HEK293 (cell line): ENCODE results near the gene SMYD2.

ENCODE experiments used
- CTCF ChIA-PET: fragments of 350-600 bp; formaldehyde crosslinking; extraction: SDS; loops from one replicate; lab custom pipeline; 2021; ENCODE audit warnings: antibody characterized with exemption; lab: Yijun Ruan, JAX
- POLR2A ChIA-PET: fragments of 300-600 bp; formaldehyde crosslinking; extraction: SDS; loops from one replicate; lab custom pipeline; 2020; ENCODE audit warnings: antibody characterized with exemption, inconsistent platforms; lab: Yijun Ruan, JAX
- H3K27ac ChIP-seq: fragments of 200-500 bp; sonication (Bioruptor generic); 2 replicates; pipeline ENCODE4 v1.5.1; 2014; ENCODE audit warnings: low read depth, low read length, control low read depth, inconsistent platforms; ENCODE audit errors: extremely low read depth
- H3K36me3 ChIP-seq, 2 experiments: fragments of 200-500 bp in 1 of 2; sonication (Bioruptor generic) in 1 of 2; 1 replicate in 1 of 2; 2 replicates in 1 of 2; pipeline ENCODE4 v1.5.1; 2014 to 2017; ENCODE audit warnings: inconsistent platforms in 2 of 2, low read length in 2 of 2; ENCODE audit not compliant: control insufficient read depth in 2 of 2, insufficient read depth in 1 of 2
- H3K4me1 ChIP-seq: fragments of 200-500 bp; sonication (Bioruptor generic); 2 replicates; pipeline ENCODE4 v1.5.1; 2014; ENCODE audit warnings: mild to moderate bottlenecking, low read length, inconsistent platforms; ENCODE audit not compliant: control insufficient read depth, insufficient read depth
- H3K4me3 ChIP-seq: 2 replicates; pipeline ENCODE4 v1.5.1; 2011; ENCODE audit warnings: low read depth, mild to moderate bottlenecking, control low read depth, low read length, moderate library complexity
- H3K9me3 ChIP-seq: fragments of 200-500 bp; sonication (Bioruptor generic); 2 replicates; pipeline ENCODE4 v1.5.1; 2014; ENCODE audit warnings: low read depth, low read length, inconsistent platforms; ENCODE audit not compliant: control insufficient read depth, insufficient read depth
- GLIS1 ChIP-seq: fragments of 450-650 bp; formaldehyde crosslinking; IDR thresholded peaks from 2 replicates; pipeline ENCODE4 v1.5.1; 2016; ENCODE audit warnings: missing biosample characterization, missing genetic modification characterization
- HIC1 ChIP-seq: fragments of 450-650 bp; formaldehyde crosslinking; IDR thresholded peaks from 2 replicates; pipeline ENCODE4 v1.5.1; 2016; ENCODE audit warnings: missing biosample characterization, missing genetic modification characterization
- IKZF3 ChIP-seq: fragments of 450-650 bp; IDR thresholded peaks from 2 replicates; pipeline ENCODE4 v1.5.0; 2018; ENCODE audit warnings: missing biosample characterization, mild to moderate bottlenecking, missing genetic modification characterization, moderate library complexity
- OVOL3 ChIP-seq: fragments of 450-650 bp; formaldehyde crosslinking; IDR thresholded peaks from 2 replicates; pipeline ENCODE4 v1.5.1; 2016; ENCODE audit warnings: missing biosample characterization, missing genetic modification characterization
- PRDM6 ChIP-seq: fragments of 450-650 bp; formaldehyde crosslinking; IDR thresholded peaks from 2 replicates; pipeline ENCODE4 v1.5.1; 2017; ENCODE audit warnings: missing biosample characterization, missing genetic modification characterization
- SCRT1 ChIP-seq: fragments of 450-650 bp; formaldehyde crosslinking; IDR thresholded peaks from 2 replicates; pipeline ENCODE4 v1.5.1; 2016; ENCODE audit warnings: missing biosample characterization, missing genetic modification characterization, borderline replicate concordance
- ZNF121 ChIP-seq: fragments of 450-650 bp; formaldehyde crosslinking; IDR thresholded peaks from 2 replicates; pipeline ENCODE4 v1.5.1; 2016; ENCODE audit warnings: missing biosample characterization, missing genetic modification characterization
- ZNF24 ChIP-seq: fragments of 450-650 bp; formaldehyde crosslinking; IDR thresholded peaks from 2 replicates; pipeline ENCODE4 v1.5.1; 2016; ENCODE audit warnings: missing biosample characterization, missing genetic modification characterization
- ZNF341 ChIP-seq: fragments of 450-650 bp; formaldehyde crosslinking; IDR thresholded peaks from 2 replicates; pipeline ENCODE4; 2016; ENCODE audit warnings: low read depth, missing biosample characterization, missing genetic modification characterization
- ZNF394 ChIP-seq: fragments of 450-650 bp; formaldehyde crosslinking; IDR thresholded peaks from 2 replicates; pipeline ENCODE4 v1.5.1; 2016; ENCODE audit warnings: missing biosample characterization, missing genetic modification characterization, mild to moderate bottlenecking, moderate library complexity, borderline replicate concordance
- ZNF501 ChIP-seq: fragments of 450-650 bp; formaldehyde crosslinking; IDR thresholded peaks from 2 replicates; pipeline ENCODE4 v1.5.1; 2016; ENCODE audit warnings: missing biosample characterization, missing genetic modification characterization
- ZNF560 ChIP-seq: fragments of 450-650 bp; formaldehyde crosslinking; IDR thresholded peaks from 2 replicates; pipeline ENCODE4 v1.5.1; 2017; ENCODE audit warnings: missing biosample characterization, missing genetic modification characterization, borderline replicate concordance
- ZNF623 ChIP-seq: fragments of 450-650 bp; formaldehyde crosslinking; IDR thresholded peaks from 2 replicates; pipeline ENCODE4 v1.5.1; 2016; ENCODE audit warnings: missing biosample characterization, missing genetic modification characterization
- TF ChIP-seq, protein P1 (sequence below): fragments of 450-650 bp; formaldehyde crosslinking; IDR thresholded peaks from 2 replicates; pipeline ENCODE4 v1.5.0; 2017; ENCODE audit warnings: missing biosample characterization, missing genetic modification characterization, borderline replicate concordance
- TF ChIP-seq, protein P2 (sequence below): fragments of 450-650 bp; IDR thresholded peaks from 2 replicates; pipeline ENCODE4 v1.5.1; 2018; ENCODE audit warnings: missing biosample characterization, mild to moderate bottlenecking, missing genetic modification characterization
- TF ChIP-seq, protein P3 (sequence below): fragments of 450-650 bp; formaldehyde crosslinking; IDR thresholded peaks from 2 replicates; pipeline ENCODE4 v1.5.1; 2017; ENCODE audit warnings: missing biosample characterization, missing genetic modification characterization
- TF ChIP-seq, protein P4 (sequence below): fragments of 450-650 bp; formaldehyde crosslinking; conservative IDR thresholded peaks from 2 replicates; pipeline ENCODE4 v1.5.1; 2016; ENCODE audit warnings: low read depth, missing biosample characterization, missing genetic modification characterization

SMYD2 gene

GRCh38 chr1:214271995-214272731 is 8.8 kb upstream of the SMYD2 start:
- ChIA-PET POLR2A (interaction anchor here (0.6 kb wide), 1 partner anchor 32 kb away, joined by 4 read pairs; no protein-coding TSS in a partner anchor), CTCF (interaction anchor here (0.6 to 4.5 kb wide), 10 partner anchors 11 to 458 kb away, joined by 3 to 49 read pairs (median 4); no protein-coding TSS in a partner anchor)
- H3K9me3 ChIP-seq: no peaks in the 10 kb centered on the region
- TF ChIP-seq, protein P1, sequence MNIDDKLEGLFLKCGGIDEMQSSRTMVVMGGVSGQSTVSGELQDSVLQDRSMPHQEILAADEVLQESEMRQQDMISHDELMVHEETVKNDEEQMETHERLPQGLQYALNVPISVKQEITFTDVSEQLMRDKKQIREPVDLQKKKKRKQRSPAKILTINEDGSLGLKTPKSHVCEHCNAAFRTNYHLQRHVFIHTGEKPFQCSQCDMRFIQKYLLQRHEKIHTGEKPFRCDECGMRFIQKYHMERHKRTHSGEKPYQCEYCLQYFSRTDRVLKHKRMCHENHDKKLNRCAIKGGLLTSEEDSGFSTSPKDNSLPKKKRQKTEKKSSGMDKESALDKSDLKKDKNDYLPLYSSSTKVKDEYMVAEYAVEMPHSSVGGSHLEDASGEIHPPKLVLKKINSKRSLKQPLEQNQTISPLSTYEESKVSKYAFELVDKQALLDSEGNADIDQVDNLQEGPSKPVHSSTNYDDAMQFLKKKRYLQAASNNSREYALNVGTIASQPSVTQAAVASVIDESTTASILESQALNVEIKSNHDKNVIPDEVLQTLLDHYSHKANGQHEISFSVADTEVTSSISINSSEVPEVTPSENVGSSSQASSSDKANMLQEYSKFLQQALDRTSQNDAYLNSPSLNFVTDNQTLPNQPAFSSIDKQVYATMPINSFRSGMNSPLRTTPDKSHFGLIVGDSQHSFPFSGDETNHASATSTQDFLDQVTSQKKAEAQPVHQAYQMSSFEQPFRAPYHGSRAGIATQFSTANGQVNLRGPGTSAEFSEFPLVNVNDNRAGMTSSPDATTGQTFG (tag by site-specific recombination): no peak
- TF ChIP-seq PRDM6 (peak; percentile 94), ZNF560 (no peak), GLIS1 (tag by site-specific recombination) (no peak), SCRT1 (no peak)
- TF ChIP-seq, protein P2, sequence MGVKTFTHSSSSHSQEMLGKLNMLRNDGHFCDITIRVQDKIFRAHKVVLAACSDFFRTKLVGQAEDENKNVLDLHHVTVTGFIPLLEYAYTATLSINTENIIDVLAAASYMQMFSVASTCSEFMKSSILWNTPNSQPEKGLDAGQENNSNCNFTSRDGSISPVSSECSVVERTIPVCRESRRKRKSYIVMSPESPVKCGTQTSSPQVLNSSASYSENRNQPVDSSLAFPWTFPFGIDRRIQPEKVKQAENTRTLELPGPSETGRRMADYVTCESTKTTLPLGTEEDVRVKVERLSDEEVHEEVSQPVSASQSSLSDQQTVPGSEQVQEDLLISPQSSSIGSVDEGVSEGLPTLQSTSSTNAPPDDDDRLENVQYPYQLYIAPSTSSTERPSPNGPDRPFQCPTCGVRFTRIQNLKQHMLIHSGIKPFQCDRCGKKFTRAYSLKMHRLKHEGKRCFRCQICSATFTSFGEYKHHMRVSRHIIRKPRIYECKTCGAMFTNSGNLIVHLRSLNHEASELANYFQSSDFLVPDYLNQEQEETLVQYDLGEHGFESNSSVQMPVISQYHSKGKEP (tag by site-specific recombination): peak; percentile 21; the same call in 1 of the 2 replicates
- TF ChIP-seq, protein P3, sequence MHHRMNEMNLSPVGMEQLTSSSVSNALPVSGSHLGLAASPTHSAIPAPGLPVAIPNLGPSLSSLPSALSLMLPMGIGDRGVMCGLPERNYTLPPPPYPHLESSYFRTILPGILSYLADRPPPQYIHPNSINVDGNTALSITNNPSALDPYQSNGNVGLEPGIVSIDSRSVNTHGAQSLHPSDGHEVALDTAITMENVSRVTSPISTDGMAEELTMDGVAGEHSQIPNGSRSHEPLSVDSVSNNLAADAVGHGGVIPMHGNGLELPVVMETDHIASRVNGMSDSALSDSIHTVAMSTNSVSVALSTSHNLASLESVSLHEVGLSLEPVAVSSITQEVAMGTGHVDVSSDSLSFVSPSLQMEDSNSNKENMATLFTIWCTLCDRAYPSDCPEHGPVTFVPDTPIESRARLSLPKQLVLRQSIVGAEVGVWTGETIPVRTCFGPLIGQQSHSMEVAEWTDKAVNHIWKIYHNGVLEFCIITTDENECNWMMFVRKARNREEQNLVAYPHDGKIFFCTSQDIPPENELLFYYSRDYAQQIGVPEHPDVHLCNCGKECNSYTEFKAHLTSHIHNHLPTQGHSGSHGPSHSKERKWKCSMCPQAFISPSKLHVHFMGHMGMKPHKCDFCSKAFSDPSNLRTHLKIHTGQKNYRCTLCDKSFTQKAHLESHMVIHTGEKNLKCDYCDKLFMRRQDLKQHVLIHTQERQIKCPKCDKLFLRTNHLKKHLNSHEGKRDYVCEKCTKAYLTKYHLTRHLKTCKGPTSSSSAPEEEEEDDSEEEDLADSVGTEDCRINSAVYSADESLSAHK (tag by site-specific recombination): peak; percentile 42; the same call in 1 of the 2 replicates
- TF ChIP-seq, protein P4, sequence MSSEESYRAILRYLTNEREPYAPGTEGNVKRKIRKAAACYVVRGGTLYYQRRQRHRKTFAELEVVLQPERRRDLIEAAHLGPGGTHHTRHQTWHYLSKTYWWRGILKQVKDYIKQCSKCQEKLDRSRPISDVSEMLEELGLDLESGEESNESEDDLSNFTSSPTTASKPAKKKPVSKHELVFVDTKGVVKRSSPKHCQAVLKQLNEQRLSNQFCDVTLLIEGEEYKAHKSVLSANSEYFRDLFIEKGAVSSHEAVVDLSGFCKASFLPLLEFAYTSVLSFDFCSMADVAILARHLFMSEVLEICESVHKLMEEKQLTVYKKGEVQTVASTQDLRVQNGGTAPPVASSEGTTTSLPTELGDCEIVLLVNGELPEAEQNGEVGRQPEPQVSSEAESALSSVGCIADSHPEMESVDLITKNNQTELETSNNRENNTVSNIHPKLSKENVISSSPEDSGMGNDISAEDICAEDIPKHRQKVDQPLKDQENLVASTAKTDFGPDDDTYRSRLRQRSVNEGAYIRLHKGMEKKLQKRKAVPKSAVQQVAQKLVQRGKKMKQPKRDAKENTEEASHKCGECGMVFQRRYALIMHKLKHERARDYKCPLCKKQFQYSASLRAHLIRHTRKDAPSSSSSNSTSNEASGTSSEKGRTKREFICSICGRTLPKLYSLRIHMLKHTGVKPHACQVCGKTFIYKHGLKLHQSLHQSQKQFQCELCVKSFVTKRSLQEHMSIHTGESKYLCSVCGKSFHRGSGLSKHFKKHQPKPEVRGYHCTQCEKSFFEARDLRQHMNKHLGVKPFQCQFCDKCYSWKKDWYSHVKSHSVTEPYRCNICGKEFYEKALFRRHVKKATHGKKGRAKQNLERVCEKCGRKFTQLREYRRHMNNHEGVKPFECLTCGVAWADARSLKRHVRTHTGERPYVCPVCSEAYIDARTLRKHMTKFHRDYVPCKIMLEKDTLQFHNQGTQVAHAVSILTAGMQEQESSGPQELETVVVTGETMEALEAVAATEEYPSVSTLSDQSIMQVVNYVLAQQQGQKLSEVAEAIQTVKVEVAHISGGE: peak; percentile 16; the same call in 1 of the 2 replicates
- TF ChIP-seq, all 188 proteins: peak for 4
- H3K4me3 ChIP-seq: no peak overlapping the region
- H3K27ac ChIP-seq: no peak overlapping the region
- peaks cover 7% of the 10 kb centered on the region for H3K4me1 ChIP-seq
- no peaks in the 10 kb centered on the region for H3K36me3 ChIP-seq

DNA sequence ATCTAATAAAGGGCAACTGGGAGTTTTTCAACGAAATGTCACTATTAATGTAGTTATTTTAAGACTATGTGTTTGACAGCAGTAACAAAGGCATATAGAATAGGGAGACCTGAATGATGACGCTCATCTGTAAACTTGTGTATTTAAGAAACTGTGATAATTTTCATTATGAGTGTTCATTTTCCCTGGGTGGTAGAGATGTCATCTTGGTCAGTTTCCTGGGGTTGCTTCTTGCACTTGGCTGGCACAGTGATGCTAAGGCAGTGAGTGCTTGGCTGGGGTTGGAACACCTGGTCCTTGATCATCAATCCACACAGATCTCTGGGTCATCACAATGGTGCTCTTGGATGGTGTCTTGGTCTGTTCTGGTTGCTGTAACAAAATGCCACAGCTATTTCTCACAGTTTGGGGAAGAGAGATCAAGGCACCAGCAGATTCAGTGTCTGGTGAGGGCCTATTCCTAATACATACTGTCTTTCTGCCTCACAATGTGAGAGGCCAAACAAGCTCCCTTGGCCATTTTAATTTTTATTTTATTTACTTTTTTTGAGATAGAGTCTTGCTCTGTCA is 7.9 kb upstream of the SMYD2 start:
- ChIA-PET POLR2A (no interaction called here), CTCF (interaction anchor here (1.0 to 4.5 kb wide), 5 partner anchors 12 to 61 kb away, joined by 3 to 49 read pairs (median 4); no protein-coding TSS in a partner anchor)
- H3K36me3 ChIP-seq: no peaks in the 10 kb centered on the region
- no peak overlapping the region for H3K4me3 ChIP-seq
- H3K9me3 ChIP-seq: no peaks in the 10 kb centered on the region
- no peak overlapping the region for H3K27ac ChIP-seq
- peaks cover 13% of the 10 kb centered on the region for H3K4me1 ChIP-seq
- no peak for TF ChIP-seq ZNF501 (tag by site-specific recombination)
- TF ChIP-seq HIC1 (tag by site-specific recombination): no peak
- TF ChIP-seq ZNF623 (tag by site-specific recombination): no peak
- TF ChIP-seq ZNF121 (tag by site-specific recombination): no peak
- no peak for TF ChIP-seq IKZF3 (tag by site-specific recombination)
- no peak for TF ChIP-seq ZNF341 (tag by site-specific recombination)
- TF ChIP-seq OVOL3 (tag by site-specific recombination): no peak
- no peak for TF ChIP-seq ZNF394 (tag by site-specific recombination)
- TF ChIP-seq ZNF24: no peak
